Stimulated activated CD4-positive, alpha-beta T cell treated with anti-CD3 and anti-CD28 coated beads, Interleukin-2, amount 100 ng/mL, for 48 hours (primary cell): Measurements from ENCODE around the gene ZNF384.

Source experiments
- DNase-seq, 2 donors: peaks; one replicate each; pipeline ENCODE4 v3.0.0-alpha.2; 2020

ZNF384 gene

DNA sequence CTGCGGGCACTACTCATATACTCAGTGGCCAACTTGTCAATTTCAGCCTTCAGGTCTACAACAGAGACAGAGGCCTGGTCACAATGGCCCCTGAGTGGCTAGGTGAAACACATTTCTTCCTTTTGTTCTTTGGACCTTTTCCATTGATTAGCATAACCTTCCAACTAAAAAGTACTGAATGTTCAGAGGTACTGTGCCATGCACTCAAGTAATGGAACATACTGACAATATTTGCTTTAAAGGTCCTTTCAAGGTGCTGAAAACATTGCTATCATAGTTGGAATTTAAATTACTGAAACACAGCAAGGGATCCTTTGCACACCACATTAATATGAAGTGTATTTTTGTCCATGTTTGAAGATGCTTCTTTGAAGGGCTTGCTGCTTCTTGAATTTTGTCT is 35.8 kb downstream of the ZNF384 start:
- DNase-seq = no peak

DNA sequence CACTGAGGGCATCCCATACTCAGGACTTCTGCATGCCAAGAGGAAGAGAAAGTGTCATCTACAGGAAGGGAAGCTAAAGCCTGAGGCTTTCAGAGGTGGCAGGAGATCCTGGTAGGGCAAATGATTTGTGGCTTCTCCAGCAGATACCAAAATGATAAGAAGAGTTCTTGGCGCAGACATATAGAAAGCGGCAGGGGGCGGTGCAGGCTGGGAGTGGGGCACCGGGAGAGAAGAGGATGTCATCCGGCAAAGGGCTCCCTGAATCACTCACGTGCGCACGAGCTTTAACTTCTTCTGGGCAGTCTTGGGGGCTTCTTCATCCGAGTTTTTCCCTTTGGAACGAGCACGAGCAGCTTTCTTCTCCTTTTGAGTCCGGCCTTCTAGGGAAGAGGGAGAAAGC is 36.8 kb downstream of the ZNF384 start:
- no peak for DNase-seq

DNA sequence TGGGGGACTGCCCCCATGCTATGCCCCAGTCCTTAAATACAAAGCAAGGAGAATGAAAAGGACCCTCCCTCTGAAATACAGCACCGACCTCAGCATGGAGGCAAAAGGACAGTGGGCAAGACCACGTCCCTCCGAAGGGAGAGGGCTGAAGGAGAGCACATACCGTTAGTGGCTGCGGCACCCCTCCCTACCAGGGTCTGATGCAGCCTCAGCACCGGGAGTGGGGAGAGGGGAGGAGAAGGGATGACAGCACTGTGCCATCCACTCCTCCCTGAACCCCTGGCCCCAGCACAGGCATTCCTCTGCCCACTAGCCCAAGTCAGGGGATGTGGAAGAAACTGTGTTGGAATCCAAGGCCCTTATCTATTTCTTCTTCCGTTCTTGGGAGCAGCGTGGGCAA is 38.3 kb downstream of the ZNF384 start:
- no peak for DNase-seq

DNA sequence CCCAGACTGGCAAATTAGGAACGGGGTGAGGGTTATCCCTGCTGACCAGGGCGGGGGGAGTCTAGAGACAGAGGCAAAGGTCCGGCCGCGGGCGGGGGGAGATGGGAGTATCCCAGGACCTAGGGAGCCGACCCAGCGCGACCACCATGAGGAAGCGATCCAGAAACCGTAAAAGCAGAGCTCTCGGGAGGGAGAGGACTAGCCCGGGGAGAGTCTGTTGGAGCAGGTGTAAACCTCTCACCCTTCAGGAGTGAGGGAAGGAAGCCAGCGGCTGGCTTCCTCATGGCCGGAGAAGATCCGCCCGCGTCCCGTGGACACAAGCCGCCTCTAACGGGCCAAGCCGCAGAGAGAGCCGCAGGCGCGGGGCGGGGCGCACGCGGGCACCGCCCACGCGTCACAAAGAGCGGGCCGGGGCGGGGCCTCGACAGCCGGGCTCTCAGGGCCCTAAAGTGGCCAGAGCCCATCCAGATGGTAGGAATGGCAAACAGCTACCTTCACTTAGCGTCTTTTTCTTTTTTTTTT is 42.0 kb downstream of the ZNF384 start, which contains the start of gene ACRBP:
Gene ACRBP (minus strand): TSS at position 350 of the 522 bp plus-strand sequence. CDS start 66 bp downstream, at position 284.
- DNase-seq = peak; percentile 27 to 28

DNA sequence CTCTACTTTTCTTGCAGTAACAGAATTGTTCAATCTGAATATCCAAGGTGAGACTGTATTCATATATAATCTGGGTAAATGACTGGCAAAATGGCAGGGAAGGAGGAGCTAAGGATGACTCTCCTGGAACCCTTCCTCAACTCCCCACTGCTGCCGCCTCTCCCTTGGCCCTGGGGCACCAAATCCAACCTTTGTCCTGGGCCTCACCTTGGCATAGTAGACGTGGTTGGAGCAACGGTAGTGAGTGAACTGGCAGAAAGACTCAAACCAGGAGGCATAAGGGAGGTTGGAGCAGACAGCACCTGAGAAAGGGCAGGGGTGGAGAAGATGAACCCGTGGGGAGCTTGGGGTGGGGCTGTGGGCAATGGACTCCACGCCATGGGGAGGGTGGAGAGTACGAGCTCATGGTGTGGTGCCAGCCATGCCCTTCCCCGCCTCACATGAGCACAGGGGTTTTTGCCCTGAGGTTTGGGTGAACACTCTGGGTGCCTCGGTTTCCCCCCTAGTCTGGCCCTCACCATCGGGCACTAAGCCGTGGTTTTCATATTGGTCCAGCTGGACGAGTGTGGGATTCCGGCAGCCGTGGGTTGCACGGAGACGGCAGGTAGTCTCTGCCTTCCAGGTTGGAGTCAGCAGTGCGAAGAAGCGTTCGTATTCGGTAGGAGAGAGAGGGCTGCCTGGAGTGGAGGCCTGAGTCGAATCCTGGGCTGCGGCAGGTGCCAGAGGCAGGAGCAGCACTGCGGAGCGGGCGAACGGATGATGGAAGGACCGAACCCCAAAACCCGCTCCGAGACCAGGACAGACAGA is 42.7 kb downstream of the ZNF384 start:
- no peak for DNase-seq

DNA sequence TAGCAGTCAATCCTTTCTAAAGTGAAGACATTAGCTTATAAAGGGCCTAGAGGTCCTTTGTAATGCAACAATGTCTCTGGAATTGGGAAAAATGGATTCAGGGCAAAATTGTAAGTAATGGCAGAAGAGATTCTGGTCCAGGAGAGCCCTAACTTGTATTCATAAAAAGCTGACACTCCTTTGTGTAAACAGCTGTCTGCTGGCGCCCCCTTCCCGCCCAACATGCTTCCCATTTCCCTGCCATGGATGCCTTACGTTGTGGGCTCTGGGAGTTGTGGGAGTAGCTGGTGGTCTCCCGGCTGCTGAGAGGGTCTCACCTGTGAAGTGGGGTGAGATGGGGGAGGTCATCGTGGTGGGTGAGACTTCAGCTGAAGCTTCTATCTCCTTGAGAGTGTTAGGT is 44.3 kb downstream of the ZNF384 start:
- no peak for DNase-seq

DNA sequence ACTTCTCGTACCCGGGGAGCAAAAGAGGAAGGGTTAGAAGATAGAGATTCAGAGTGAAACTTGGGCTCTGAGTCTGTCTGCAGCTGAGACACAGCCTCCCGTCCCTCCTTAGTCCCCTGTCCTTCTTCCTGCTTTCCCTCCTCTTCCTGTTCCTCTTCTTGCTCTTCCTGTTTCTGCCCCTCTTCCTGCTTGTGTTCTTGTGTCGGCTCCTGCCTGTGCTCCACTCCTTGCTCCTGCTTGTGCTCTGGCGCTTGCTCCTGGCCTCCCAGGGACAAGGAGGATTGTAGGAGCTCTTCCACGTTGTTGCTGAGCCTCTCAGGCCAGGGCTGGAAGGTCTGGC is 44.9 kb downstream of the ZNF384 start:
- DNase-seq = no peak

DNA sequence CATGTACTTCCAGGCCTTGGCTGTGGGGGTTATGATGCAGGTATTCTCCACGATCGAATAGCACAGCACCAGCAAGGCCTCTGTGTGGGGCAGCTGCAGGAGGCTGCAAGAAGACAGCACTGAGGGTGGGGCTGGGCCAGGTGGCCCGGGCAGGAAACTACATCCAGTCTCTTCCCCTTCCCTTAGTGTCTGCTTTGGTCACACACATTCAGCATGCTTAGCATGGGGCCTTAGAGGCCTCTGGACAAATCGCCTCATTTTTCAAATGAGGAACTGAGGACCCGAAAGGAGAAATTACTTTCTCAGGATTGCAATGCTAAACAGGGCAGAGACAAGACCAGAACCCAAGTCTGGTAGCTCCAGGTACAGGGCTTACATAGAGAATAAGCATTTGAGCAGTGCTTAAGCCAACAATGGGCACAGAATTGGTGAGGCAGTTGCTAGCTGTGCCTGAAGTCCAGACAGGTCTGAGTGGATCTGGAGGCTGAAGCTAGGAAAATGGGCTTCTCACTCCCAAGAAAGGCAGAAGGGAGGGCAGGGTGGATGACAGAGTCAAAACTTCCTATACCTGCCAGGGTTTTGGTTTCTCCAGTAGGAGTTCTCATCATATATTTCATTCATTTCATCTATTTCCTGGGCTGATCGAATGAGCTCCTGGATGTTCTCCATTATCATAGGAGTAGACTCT is 45.5 kb downstream of the ZNF384 start:
- no peak for DNase-seq

DNA sequence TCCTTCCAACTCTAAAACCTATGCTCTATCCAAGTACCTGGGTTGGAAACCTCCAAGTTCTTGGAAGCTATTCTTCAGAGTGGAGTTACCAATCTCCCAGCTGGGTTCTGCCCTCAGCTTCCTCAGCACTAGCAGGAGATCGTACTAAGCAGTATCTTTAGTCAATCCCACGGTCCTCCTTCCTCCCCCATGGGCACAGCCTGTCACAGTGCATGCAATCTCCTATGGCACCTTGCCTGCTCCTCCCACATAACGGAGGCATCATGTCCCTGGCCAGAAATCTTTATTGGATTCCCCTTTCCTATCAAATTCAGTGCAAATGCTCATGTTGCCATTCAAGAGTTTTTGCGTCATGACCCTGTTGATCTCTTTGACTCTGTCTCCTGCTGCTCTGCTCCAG is 48.0 kb downstream of the ZNF384 start:
- DNase-seq = no peak

DNA sequence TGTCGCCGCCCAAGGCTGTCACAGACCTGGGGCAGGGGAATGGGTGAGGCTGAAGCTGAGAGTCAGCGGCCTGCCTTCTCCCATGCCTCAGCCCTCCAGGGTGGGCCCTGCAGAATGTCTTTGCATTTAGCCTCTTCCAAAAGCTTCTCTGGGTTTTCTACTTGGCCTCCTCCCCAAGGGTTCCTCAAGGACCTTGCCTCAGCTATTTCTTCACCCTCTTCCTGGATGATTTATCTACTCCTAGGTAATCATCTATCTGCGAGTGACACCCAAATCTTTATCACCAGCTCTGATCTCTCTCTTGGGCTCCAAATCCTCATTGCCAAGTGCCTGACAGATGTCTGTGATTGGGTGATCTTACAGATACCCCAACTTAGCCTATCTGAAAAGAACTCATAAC is 48.7 kb downstream of the ZNF384 start:
- DNase-seq = no peak

DNA sequence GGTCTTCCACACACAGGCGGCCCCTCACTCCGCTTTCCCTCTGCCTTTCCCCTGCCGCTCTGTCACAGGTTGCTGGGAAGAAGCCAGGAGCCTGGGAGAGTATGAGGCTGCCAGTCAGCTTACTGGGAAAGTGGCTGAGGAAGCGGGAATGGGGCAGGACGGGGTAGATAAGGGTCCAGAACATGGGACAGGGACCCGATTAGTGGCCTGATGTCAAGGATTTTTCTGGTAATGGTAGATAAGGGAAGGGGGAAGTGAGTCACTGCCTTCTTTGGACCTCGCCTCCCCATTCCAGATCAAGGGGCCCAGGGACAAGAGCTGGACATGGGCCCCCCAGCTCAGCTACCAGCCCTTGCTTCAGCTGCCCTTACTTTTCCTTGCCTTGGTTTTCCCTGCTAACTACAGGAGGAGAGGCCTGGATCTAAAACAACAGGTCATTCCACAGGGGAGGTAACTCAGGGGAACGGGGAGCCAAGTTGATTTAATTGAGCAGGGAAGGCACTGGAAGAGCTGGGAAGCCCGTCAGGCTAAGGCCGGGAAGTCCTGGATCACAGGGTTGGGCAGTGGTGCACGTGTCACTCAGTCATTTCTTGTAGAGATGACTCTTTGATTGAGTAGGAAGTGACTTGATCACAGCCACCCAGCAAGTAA is 49.9 kb downstream of the ZNF384 start:
- DNase-seq = no peak

DNA sequence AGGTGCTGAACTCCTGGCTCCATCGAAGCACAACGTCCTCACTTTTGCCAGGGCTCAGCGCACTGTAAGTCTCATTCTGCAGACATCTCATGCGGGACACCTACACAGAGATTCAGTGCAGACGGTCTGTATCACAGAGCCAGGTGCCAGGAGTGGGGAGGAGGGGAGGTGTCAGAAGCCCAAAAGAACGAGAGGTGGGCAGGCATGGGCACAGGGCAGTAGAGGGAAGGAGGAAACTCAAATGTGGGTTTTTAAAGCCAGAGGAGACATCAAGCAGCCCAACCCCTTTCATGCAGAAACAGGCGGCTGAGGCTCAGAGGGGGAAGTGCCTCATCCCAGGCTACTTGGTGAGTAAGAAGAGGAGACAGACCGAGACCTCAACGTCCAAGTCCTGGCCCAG is 50.9 kb downstream of the ZNF384 start:
- DNase-seq = no peak

DNA sequence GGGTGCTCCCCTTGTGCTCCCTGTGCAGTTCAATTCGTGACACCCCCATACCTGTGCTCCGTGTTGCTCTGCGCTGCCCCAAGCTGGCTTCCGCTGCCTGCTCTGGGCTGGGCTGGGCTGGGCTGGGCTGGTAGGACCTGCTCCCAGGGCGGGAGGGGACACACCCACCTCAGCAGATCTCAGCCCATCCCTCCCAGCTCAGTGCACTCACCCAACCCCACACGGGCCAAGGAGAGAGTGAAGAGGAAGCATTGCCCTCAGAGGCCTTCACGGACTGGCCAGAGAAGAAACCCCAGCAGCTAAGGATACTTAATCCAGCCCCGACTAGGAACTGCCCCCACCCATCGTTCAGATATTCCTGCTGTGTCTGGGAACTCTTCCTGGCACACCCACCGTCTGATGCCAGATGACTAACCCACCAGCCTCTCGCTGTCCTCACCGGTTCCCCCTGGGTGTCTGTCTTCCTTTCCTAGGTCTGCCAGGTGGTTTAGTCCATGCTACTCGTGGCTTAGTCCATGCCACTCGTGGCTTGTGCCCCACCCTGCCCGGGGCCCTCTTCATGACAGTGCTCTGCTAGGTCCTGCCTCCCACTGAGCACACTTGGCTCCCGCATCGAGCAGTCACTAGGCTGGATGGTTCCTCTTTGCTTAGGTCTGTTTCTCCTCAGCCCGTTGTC is 53.2 kb downstream of the ZNF384 start, which contains the start of gene LPAR5:
Gene LPAR5 (minus strand): TSS at position 104 of the 676 bp plus-strand sequence. CDS start 14,711 bp downstream, outside the sequence.
- DNase-seq = no peak

DNA sequence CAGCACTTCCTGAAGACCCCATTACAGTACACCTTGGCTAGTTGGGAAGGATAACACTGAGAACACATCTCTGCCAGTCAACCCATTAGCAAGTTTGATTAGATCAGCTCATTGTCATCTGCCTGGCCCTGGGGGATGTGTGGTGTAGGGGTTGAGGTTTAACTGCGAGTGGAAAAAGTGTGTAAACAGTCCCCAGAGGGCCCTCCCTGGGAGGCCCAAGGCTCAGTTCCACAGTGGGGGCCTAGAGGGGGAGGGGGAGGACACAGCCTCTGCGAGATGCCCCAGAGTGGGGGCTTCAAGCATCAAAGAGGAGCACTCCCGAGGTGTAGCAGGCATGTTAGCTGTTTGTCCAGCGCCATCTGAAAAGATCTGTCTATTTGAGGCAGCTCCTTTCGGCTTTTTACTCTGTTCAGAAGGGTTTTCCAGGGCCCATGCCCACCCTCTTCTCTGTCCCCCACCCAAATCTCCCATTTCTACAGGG is 53.8 kb downstream of the ZNF384 start:
- DNase-seq = no peak

DNA sequence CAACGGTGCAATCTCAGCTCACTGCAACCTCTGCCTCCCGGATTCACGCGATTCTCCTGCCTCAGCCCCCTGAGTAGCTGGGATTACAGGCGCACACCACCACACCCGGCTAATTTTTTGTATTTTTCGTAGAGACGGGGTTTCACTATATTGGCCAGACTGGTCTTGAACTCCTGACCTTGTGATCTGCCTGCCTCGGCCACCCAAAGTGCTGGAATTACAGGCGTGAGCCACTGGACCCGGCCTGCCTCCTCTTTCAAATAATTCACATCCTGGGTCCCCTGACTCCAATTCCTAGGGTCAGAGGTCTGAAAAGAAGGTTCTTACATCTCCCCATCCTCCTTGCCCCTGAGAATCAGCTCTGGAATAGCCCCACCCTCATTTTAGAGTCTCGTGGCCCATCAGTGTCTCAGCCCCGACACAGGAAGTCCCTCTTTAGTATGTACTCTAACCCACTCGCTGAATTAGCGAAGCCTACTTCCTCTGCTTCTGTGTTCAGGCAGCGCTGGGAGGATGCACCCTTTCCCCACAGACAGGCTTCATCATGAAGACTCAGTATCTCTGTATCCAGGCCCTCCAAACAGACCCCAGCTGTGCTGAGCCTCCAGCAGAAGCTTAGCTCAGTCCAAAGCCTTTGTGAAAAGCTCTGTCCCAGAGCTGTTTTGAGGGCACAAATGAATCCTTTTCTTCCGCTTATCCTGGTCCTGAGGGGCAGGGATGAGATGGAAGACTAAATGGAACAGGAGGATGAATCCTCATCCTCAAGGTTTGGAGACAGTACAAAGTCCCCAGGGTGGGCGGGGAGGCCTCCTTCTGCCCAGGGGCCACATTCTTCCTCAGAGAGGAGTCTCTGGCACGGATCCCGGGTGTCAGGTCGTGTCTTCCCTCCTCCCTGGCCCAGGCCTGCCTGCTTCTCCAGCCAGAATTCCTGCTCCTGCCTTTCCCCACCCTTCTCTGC is 56.9 kb downstream of the ZNF384 start:
- no peak for DNase-seq

DNA sequence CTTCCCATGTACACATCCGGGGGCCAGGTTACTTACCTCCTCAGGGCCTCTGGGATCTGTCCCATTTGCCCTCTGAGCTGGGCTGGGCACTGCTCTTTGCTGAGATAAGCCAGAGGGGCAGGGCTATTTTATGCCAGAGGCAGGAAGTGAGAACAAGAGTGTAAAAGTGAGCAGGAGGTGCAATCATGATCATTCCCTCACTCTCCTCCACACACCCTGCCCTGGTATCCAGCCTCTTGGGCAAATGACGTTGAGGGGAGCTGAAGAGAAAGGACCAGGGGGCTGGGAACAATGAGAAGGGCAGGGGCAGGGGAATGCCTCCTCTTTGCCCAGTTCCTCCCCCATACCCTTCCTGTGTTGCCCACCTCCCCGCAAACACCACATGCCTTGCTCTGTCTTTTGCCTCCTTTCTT is 57.6 kb downstream of the ZNF384 start:
- DNase-seq = no peak

DNA sequence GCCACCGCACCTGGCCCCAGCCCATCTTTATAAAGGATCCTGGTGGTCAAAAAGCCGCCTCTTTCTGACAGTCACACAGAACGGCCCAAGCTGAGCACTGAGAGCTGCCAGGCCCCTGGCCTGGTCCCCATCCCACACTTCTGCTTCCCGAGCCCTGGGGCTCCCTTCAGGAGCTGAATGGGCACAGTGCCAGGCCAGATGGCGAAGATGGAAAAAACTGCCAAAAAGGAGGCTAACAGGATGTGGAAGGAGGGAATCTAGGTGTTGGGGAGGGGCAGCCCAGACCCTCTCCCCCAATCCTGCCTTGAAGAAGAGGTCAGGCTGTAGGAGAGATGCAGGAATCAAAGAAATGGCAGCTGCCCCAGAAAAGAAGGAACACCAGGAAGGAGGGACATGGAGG is 58.4 kb downstream of the ZNF384 start:
- no peak for DNase-seq

DNA sequence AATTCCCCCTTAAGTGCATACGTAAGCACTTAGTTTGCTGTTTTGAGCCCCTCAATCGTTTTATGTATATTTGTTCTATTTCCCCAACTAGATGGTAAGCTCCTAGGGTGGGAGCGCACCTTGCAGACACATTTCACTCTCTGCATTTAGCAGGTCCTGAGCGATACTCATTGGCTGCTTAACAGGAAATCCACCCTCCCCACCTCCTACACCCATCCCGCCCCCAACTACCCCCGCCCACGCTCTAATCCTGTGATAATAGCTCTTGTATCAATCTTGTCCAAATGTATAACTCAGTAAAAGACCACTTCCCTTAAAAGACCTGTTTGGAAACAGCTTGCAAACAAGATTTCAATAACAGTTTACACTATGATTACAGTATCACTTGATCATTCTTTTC is 61.6 kb downstream of the ZNF384 start:
- DNase-seq = no peak

DNA sequence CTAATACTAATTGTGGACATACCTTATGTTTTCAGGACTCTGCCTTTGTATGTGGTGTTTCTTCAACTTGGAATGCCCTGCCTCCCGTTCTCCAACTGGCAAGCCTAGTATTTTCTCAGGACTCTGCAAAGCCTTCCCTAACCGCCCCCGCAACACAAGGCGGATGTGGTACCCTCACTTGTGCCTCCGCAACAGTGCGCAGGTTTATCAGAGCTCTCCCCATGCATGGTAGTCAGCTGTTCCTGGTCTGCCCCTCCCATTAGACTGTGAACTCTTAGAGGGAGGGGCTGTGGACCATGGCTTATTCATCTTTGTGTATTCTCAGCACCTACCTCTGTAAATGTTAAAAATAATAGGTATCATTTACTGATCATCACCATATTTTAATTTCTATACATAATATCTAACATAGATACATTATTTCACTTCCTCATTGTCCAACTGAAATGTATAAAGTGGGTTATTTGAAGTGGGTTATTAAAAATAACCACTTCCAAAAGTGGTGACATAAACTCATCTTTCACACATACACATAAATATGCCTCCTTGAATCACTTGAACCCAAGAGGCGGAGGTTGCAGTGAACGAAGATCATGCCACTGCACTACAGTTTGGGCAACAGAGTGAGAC is 62.4 kb downstream of the ZNF384 start:
- DNase-seq = no peak

DNA sequence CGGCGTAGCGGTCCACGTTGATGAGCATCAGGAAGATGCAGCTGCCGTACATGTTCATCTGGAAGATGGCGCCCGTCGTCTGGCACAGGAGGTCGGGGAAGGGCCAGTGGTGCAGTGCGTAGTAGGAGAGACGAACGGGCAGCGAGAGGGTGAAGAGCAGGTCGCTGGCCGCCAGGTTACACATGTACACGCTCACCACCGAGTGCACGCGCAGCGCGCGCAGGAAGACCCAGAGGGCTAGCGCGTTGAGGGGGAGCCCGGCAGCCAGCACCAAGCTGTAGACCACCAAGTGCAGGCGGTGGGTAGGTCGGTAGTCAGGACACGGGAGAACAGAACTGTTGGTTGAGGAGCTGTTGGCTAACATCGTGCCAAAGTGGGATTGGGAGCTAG is 68.3 kb downstream of the ZNF384 start:
- no peak for DNase-seq
